ENCODE measurements around the gene FOXG1.

GRCh38 chr14:28744126-28744525 is 22.5 kb upstream of the FOXG1 start:
- no peak for TF ChIP-seq POLR2A (IDR thresholded peaks at IDR 0.05)
- TF ChIP-seq, protein P1, sequence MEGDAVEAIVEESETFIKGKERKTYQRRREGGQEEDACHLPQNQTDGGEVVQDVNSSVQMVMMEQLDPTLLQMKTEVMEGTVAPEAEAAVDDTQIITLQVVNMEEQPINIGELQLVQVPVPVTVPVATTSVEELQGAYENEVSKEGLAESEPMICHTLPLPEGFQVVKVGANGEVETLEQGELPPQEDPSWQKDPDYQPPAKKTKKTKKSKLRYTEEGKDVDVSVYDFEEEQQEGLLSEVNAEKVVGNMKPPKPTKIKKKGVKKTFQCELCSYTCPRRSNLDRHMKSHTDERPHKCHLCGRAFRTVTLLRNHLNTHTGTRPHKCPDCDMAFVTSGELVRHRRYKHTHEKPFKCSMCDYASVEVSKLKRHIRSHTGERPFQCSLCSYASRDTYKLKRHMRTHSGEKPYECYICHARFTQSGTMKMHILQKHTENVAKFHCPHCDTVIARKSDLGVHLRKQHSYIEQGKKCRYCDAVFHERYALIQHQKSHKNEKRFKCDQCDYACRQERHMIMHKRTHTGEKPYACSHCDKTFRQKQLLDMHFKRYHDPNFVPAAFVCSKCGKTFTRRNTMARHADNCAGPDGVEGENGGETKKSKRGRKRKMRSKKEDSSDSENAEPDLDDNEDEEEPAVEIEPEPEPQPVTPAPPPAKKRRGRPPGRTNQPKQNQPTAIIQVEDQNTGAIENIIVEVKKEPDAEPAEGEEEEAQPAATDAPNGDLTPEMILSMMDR (IDR thresholded peaks at IDR 0.05) = no peak
